ENCODE measurements around the gene CLTCL1. TPM values are rescaled to one million over a fixed set of nuclear protein-coding genes. Genes with fewer than 3 reads are reported as not detected.

CLTCL1 gene
- total RNA-seq, 1 experiment from 2014 or later: 7.9 TPM

GRCh38 chr22:19172213-19173046, 119.1 kb downstream of the CLTCL1 start:
- Histone ChIP-seq H3K27me3 (replicated peaks; ENCODE audit: control insufficient read depth, insufficient read depth, low read length) (no peaks in the 10 kb centered on the region), H3K4me3 (ENCODE audit: low read depth, low read length) (peak overlapping the region; percentile 92), H3K36me3 (ENCODE audit: control insufficient read depth, insufficient read depth, low read length) (peaks cover 5% of the 10 kb centered on the region), H3K9me3 (no peaks in the 10 kb centered on the region), H3K4me1 (peaks cover 71% of the 10 kb centered on the region)
- Mint-ChIP-seq H3K4me3 (ENCODE audit: unreplicated experiment) (peak overlapping the region; percentile 99), H3K4me1 (ENCODE audit: low read depth, unreplicated experiment) (peaks cover 43% of the 10 kb centered on the region), H3K36me3 (ENCODE audit: insufficient read depth, unreplicated experiment) (peaks cover 56% of the 10 kb centered on the region), H3K9me3 (ENCODE audit: unreplicated experiment) (no peaks in the 10 kb centered on the region), H3K27ac (ENCODE audit: unreplicated experiment) (peak overlapping the region; percentile 81), H3K27me3 (ENCODE audit: insufficient read depth, unreplicated experiment) (no peaks in the 10 kb centered on the region)
- no peak for DNase-seq
- TF ChIP-seq CTCF (IDR thresholded peaks at IDR 0.05; ENCODE audit: insufficient read depth in 1 of 2, low read depth in 1 of 2, low read length in 1 of 2, severe bottlenecking in 1 of 2, unreplicated experiment in 1 of 2): no peak
- intact Hi-C loops (cut with micrococcal nuclease; ENCODE audit: unreplicated experiment): no loop called here
- no TSS peak for BruUV-seq (replicated peaks)
- CTCF ChIA-PET: no interaction called here
- POLR2A ChIA-PET: no interaction called here

DNA sequence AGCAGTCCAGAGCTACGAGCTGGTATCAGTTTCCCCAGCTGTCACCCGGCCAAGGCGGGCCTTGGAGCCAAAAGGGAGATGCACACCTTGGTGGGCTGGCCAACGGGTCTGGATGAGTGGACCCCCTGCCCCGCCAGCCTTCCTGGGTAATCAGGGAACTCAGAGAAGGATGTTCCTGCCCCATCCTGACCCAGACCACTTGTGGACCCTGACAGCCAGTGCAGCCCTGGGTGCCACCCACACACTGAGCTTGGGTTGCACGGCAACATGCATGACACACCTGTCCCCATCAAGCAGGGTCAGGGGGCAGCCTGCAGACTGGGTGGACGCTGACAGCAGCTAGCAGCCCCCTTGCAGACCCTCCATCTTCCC, 121.6 kb downstream of the CLTCL1 start:
- CTCF ChIA-PET: no interaction called here
- H3K36me3 ChIP-seq (ENCODE audit: control insufficient read depth, insufficient read depth, low read length): peaks cover 2% of the 10 kb centered on the region
- Mint-ChIP-seq H3K4me1 (ENCODE audit: low read depth, unreplicated experiment) (peaks cover 45% of the 10 kb centered on the region), H3K36me3 (ENCODE audit: insufficient read depth, unreplicated experiment) (peaks cover 37% of the 10 kb centered on the region), H3K27me3 (ENCODE audit: insufficient read depth, unreplicated experiment) (no peaks in the 10 kb centered on the region), H3K4me3 (ENCODE audit: unreplicated experiment) (peak overlapping the region; percentile 99), H3K9me3 (ENCODE audit: unreplicated experiment) (no peaks in the 10 kb centered on the region), H3K27ac (ENCODE audit: unreplicated experiment) (no peak overlapping the region)
- BruUV-seq (replicated peaks): no TSS peak
- H3K4me1 ChIP-seq: peaks cover 54% of the 10 kb centered on the region
- POLR2A ChIA-PET: interaction anchor here (1.1 kb wide), 1 partner anchor 25 kb away, joined by 6 read pairs; the partner anchor contains the start of gene ESS2
- peak overlapping the region; percentile 24 for H3K4me3 ChIP-seq (ENCODE audit: low read depth, low read length)
- no peaks in the 10 kb centered on the region for H3K9me3 ChIP-seq
- intact Hi-C loops (cut with micrococcal nuclease; ENCODE audit: unreplicated experiment): no loop called here
- no peaks in the 10 kb centered on the region for H3K27me3 ChIP-seq (replicated peaks; ENCODE audit: control insufficient read depth, insufficient read depth, low read length)
- no peak for TF ChIP-seq CTCF (IDR thresholded peaks at IDR 0.05; ENCODE audit: insufficient read depth in 1 of 2, low read depth in 1 of 2, low read length in 1 of 2, severe bottlenecking in 1 of 2, unreplicated experiment in 1 of 2)
- no peak for DNase-seq

- no peak for DNase-seq
- intact Hi-C loops (cut with micrococcal nuclease; ENCODE audit: unreplicated experiment): no loop called here
- Histone ChIP-seq H3K27me3 (replicated peaks; ENCODE audit: control insufficient read depth, insufficient read depth, low read length) (no peaks in the 10 kb centered on the region), H3K36me3 (ENCODE audit: control insufficient read depth, insufficient read depth, low read length) (peaks cover 2% of the 10 kb centered on the region), H3K9me3 (peaks cover 4% of the 10 kb centered on the region; the same call in 1 of the 2 replicates), H3K4me1 (peaks cover 47% of the 10 kb centered on the region), H3K4me3 (ENCODE audit: low read depth, low read length) (peak overlapping the region; percentile 24)
- ChIA-PET CTCF (interaction anchor here (0.6 to 2.0 kb wide), 4 partner anchors 10 to 47 kb away, joined by 3 to 13 read pairs (median 5); partner anchors contain the start of genes DGCR2, ESS2 and SLC25A1), POLR2A (interaction anchor here (1.1 kb wide), 1 partner anchor 25 kb away, joined by 6 read pairs; the partner anchor contains the start of gene ESS2)
- no peaks in the 10 kb centered on the region for H3K27me3 Mint-ChIP-seq (ENCODE audit: insufficient read depth, unreplicated experiment)
- BruUV-seq (replicated peaks): no TSS peak
- no peak for TF ChIP-seq CTCF (IDR thresholded peaks at IDR 0.05; ENCODE audit: insufficient read depth in 1 of 2, low read depth in 1 of 2, low read length in 1 of 2, severe bottlenecking in 1 of 2, unreplicated experiment in 1 of 2)
- H3K4me1 Mint-ChIP-seq (ENCODE audit: low read depth, unreplicated experiment): peaks cover 45% of the 10 kb centered on the region
- peaks cover 33% of the 10 kb centered on the region for H3K36me3 Mint-ChIP-seq (ENCODE audit: insufficient read depth, unreplicated experiment)
- no peak overlapping the region for H3K27ac Mint-ChIP-seq (ENCODE audit: unreplicated experiment)
- no peaks in the 10 kb centered on the region for H3K9me3 Mint-ChIP-seq (ENCODE audit: unreplicated experiment)
- H3K4me3 Mint-ChIP-seq (ENCODE audit: unreplicated experiment): peak overlapping the region; percentile 44
Measured at GRCh38 chr22:19169002-19169946, 122.2 kb downstream of the CLTCL1 start.

Data from Caco-2 (cell line).